ENCODE results near the gene RELN. TPM values are rescaled to one million over a fixed set of nuclear protein-coding genes. Genes with fewer than 3 reads are reported as not detected.

The RELN gene
- total and polyA plus RNA-seq, 2 donors (not counting 1 experiment from before 2014, with no cell fraction given) = not detected

DNA sequence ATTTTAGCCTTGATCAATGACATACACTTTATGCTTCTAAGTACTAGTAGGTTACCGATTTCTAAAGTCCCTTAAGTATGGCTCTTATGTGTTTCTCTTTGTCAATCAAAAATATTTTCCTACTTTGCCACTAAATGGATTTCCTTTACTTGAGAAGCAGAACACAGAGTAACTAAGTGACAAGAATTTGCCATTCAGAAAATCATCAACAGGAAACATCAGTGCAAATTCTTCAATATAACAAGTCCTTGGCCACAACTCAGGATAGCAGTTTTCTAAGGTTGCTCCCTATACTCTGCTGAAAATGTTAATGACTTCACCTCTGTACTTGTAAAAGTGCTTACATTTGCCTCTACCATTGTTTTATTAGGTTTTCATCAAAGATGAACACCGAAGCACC, 303.8 kb downstream of the RELN start:
- H3K27me3 Mint-ChIP-seq = peaks cover 8% of the 10 kb centered on the region
- Histone ChIP-seq H3K4me1 (ENCODE audit: control insufficient read depth in 2 of 2, insufficient read depth in 2 of 2, low read length in 2 of 2) (no peaks in the 10 kb centered on the region), H3K4me3 (ENCODE audit: control extremely low read depth in 1 of 5, extremely low read depth in 1 of 5, insufficient read depth in 1 of 5, low read depth in 2 of 5, low read length in 4 of 5) (no peak overlapping the region), H3K36me3 (replicated peaks in 1 of 2; ENCODE audit: control extremely low read depth in 1 of 2, control insufficient read depth in 1 of 2, extremely low read depth in 1 of 2, insufficient read depth in 2 of 2, low read length in 1 of 2) (no peaks in the 10 kb centered on the region), H3K9me3 (ENCODE audit: control extremely low read depth in 1 of 3, control insufficient read depth in 2 of 3, insufficient read depth in 1 of 3, low read length in 2 of 3) (no peaks in the 10 kb centered on the region), H3K79me2 (ENCODE audit: control insufficient read depth, insufficient read depth, low read length) (no peaks in the 10 kb centered on the region), H3K27ac (ENCODE audit: low read length in 2 of 2) (no peak overlapping the region), H3K9ac (ENCODE audit: low read length) (no peak overlapping the region), H2AFZ (ENCODE audit: insufficient read depth, low read depth, low read length, poor library complexity, severe bottlenecking) (no peak overlapping the region), H3K4me2 (replicated peaks; ENCODE audit: low read depth, low read length, poor library complexity, severe bottlenecking) (no peak overlapping the region), H4K20me1 (ENCODE audit: control insufficient read depth, insufficient read depth, low read length, poor library complexity, severe bottlenecking) (no peaks in the 10 kb centered on the region), H3K27me3 (replicated peaks in 1 of 4; ENCODE audit: control extremely low read depth in 1 of 4, control insufficient read depth in 3 of 4, insufficient read depth in 4 of 4, low read length in 3 of 4) (no peaks in the 10 kb centered on the region)
- no peaks in the 10 kb centered on the region for H3K9me3 Mint-ChIP-seq (ENCODE audit: insufficient read depth)
- no peaks in the 10 kb centered on the region for H3K4me1 Mint-ChIP-seq
- H3K27ac Mint-ChIP-seq = no peak overlapping the region
- no peak overlapping the region for H3K4me3 Mint-ChIP-seq
- TF ChIP-seq EZH2 (IDR thresholded peaks at IDR 0.05; ENCODE audit: borderline replicate concordance, insufficient read depth, low read depth, low read length, poor library complexity, severe bottlenecking) (no peak), CTCF (IDR thresholded peaks at IDR 0.05) (no peak)
- no peak for ATAC-seq (ENCODE audit: low read depth)
- CTCF ChIA-PET = no interaction called here
- POLR2A ChIA-PET = no interaction called here
- WGBS (ENCODE audit: insufficient coverage) = no CpG with 5 or more reads among the region's 2 CpGs
- no peak for DNase-seq
- intact Hi-C loops (cut with micrococcal nuclease) = no loop called here

- Histone ChIP-seq H3K4me3 (ENCODE audit: control extremely low read depth in 1 of 5, extremely low read depth in 1 of 5, insufficient read depth in 1 of 5, low read depth in 2 of 5, low read length in 4 of 5) (no peak overlapping the region), H2AFZ (ENCODE audit: insufficient read depth, low read depth, low read length, poor library complexity, severe bottlenecking) (no peak overlapping the region), H3K36me3 (replicated peaks in 1 of 2; ENCODE audit: control extremely low read depth in 1 of 2, control insufficient read depth in 1 of 2, extremely low read depth in 1 of 2, insufficient read depth in 2 of 2, low read length in 1 of 2) (no peaks in the 10 kb centered on the region), H4K20me1 (ENCODE audit: control insufficient read depth, insufficient read depth, low read length, poor library complexity, severe bottlenecking) (no peaks in the 10 kb centered on the region), H3K79me2 (ENCODE audit: control insufficient read depth, insufficient read depth, low read length) (no peaks in the 10 kb centered on the region), H3K27ac (ENCODE audit: low read length in 2 of 2) (no peak overlapping the region), H3K4me1 (ENCODE audit: control insufficient read depth in 2 of 2, insufficient read depth in 2 of 2, low read length in 2 of 2) (no peaks in the 10 kb centered on the region), H3K9ac (ENCODE audit: low read length) (no peak overlapping the region), H3K4me2 (replicated peaks; ENCODE audit: low read depth, low read length, poor library complexity, severe bottlenecking) (no peak overlapping the region), H3K27me3 (replicated peaks in 1 of 4; ENCODE audit: control extremely low read depth in 1 of 4, control insufficient read depth in 3 of 4, insufficient read depth in 4 of 4, low read length in 3 of 4) (no peaks in the 10 kb centered on the region), H3K9me3 (ENCODE audit: control extremely low read depth in 1 of 3, control insufficient read depth in 2 of 3, insufficient read depth in 1 of 3, low read length in 2 of 3) (no peaks in the 10 kb centered on the region)
- Mint-ChIP-seq H3K4me1 (no peaks in the 10 kb centered on the region), H3K27ac (no peak overlapping the region), H3K4me3 (no peak overlapping the region), H3K9me3 (ENCODE audit: insufficient read depth) (no peaks in the 10 kb centered on the region), H3K27me3 (no peaks in the 10 kb centered on the region)
- DNase-seq = no peak
- intact Hi-C loops (cut with micrococcal nuclease) = no loop called here
- ChIA-PET POLR2A (no interaction called here), CTCF (no interaction called here)
- no peak for TF ChIP-seq CTCF (IDR thresholded peaks at IDR 0.05)
- TF ChIP-seq EZH2 (IDR thresholded peaks at IDR 0.05; ENCODE audit: borderline replicate concordance, insufficient read depth, low read depth, low read length, poor library complexity, severe bottlenecking) = no peak
- no CpG with 5 or more reads among the region's 2 CpGs for WGBS (ENCODE audit: insufficient coverage)
- no peak for ATAC-seq (ENCODE audit: low read depth)
These were observed 306.1 kb downstream of the RELN start for GRCh38 chr7:103683348-103683747.

Data from B cell (primary cell).